Nephron (organoid): ENCODE data around the gene CLRN3.

ENCODE experiments used
- H3K27ac Mint-ChIP-seq, 3 experiments: 2 replicates each; pipeline ENCODE4 v1.8.0; 2020; ENCODE audit warnings: mixed read lengths in 3 of 3, mild to moderate bottlenecking in 2 of 3, moderate library complexity in 1 of 3
- H3K27me3 Mint-ChIP-seq: 2 replicates; pipeline ENCODE4 v1.8.0; 2021; ENCODE audit warnings: low read depth, mild to moderate bottlenecking, moderate library complexity, mixed read lengths
- H3K36me3 Mint-ChIP-seq: 2 replicates; pipeline ENCODE4 v1.8.0; 2020; ENCODE audit warnings: low read depth, mixed read lengths
- H3K4me1 Mint-ChIP-seq: 2 replicates; pipeline ENCODE4 v1.8.0; 2020; ENCODE audit warnings: mixed read lengths
- H3K4me3 Mint-ChIP-seq, 3 experiments: 2 replicates each; pipeline ENCODE4 v1.8.0; 2020; ENCODE audit warnings: mild to moderate bottlenecking in 3 of 3, mixed read lengths in 3 of 3, moderate library complexity in 2 of 3
- H3K9me3 Mint-ChIP-seq: 2 replicates; pipeline ENCODE4 v1.8.0; 2020; ENCODE audit warnings: mixed read lengths
- TF ChIP-seq, protein P1 (sequence below), 3 experiments: fragments of 200-600 bp; sonication (generic); IDR thresholded peaks; one replicate each; pipeline ENCODE4 v1.5.0; 2021; ENCODE audit warnings: antibody characterized with exemption in 3 of 3; ENCODE audit not compliant: unreplicated experiment in 3 of 3

The CLRN3 gene

DNA sequence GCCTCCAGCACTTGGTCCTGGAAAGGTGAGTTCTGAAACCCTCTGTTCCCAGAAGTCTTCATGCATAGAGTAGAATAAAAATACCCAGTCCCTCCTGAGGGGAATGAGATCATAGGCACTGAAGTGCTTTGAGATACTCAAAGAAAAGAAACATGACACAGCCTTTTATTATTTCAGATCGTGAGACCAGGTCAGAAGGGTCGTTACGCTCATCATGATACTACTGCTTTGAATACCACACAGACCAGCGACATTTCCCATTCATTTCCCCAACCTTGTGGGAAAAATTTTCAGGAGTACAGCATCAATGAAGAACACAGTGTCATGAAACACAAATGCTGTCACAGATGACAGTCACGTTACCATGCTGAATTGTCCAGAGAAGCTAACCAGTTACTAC, 15.0 kb downstream of the CLRN3 start:
- Mint-ChIP-seq H3K4me1 (peaks cover 2% of the 10 kb centered on the region), H3K4me3 (no peak overlapping the region), H3K36me3 (no peaks in the 10 kb centered on the region), H3K27me3 (peaks cover 4% of the 10 kb centered on the region), H3K9me3 (no peaks in the 10 kb centered on the region), H3K27ac (no peak overlapping the region)
- TF ChIP-seq, protein P1, sequence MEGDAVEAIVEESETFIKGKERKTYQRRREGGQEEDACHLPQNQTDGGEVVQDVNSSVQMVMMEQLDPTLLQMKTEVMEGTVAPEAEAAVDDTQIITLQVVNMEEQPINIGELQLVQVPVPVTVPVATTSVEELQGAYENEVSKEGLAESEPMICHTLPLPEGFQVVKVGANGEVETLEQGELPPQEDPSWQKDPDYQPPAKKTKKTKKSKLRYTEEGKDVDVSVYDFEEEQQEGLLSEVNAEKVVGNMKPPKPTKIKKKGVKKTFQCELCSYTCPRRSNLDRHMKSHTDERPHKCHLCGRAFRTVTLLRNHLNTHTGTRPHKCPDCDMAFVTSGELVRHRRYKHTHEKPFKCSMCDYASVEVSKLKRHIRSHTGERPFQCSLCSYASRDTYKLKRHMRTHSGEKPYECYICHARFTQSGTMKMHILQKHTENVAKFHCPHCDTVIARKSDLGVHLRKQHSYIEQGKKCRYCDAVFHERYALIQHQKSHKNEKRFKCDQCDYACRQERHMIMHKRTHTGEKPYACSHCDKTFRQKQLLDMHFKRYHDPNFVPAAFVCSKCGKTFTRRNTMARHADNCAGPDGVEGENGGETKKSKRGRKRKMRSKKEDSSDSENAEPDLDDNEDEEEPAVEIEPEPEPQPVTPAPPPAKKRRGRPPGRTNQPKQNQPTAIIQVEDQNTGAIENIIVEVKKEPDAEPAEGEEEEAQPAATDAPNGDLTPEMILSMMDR (IDR thresholded peaks at IDR 0.05; ENCODE audit: unreplicated experiment in 3 of 3), result no peak

DNA sequence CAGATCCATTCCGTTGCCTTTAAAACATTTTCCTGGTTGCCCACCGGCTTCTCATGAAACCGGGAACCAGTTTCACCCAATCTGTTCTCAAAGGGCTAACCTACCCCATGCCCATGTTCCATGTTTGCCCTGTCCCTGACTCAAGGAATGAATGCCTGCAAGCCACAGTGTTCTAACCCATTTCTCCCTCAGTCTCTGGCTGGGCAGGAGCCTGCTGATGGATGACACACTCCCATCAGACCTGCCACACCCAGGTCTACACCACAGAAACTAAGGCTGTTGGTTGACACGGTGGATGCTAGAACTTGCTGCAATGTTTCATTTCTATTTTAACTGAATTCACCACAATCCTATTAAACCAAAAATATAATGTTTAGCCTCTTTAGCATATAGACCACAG, 15.6 kb downstream of the CLRN3 start:
- H3K4me1 Mint-ChIP-seq, result peaks cover 6% of the 10 kb centered on the region
- TF ChIP-seq, protein P1 (IDR thresholded peaks at IDR 0.05; ENCODE audit: unreplicated experiment in 3 of 3), result no peak
- no peak overlapping the region for H3K4me3 Mint-ChIP-seq
- H3K27me3 Mint-ChIP-seq, result peaks cover 4% of the 10 kb centered on the region
- no peaks in the 10 kb centered on the region for H3K9me3 Mint-ChIP-seq
- H3K27ac Mint-ChIP-seq, result no peak overlapping the region
- H3K36me3 Mint-ChIP-seq, result no peaks in the 10 kb centered on the region

DNA sequence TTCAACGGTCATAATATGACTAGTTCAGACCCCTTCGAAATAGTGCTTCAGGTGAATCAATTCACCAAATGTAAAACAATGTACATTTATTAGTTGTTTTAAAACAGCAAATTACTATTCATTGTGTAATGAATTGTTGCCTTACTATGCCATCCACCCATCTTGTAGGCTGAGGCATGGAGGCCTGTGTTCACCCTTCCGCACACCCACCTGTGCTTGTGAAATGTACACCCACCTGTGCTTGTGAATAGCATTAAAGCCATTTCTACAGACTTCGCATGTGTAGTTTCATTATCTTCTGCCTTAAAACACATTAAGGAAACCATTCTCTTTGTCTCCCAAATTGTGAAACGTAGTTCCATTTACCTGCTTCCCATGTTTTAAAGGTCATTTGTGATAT, 16.8 kb downstream of the CLRN3 start:
- no peaks in the 10 kb centered on the region for H3K36me3 Mint-ChIP-seq
- peaks cover 4% of the 10 kb centered on the region for H3K9me3 Mint-ChIP-seq
- H3K27ac Mint-ChIP-seq, result no peak overlapping the region
- no peak overlapping the region for H3K4me3 Mint-ChIP-seq
- TF ChIP-seq, protein P1 (IDR thresholded peaks at IDR 0.05; ENCODE audit: unreplicated experiment in 3 of 3), result no peak
- peaks cover 15% of the 10 kb centered on the region for H3K4me1 Mint-ChIP-seq
- peaks cover 4% of the 10 kb centered on the region for H3K27me3 Mint-ChIP-seq

DNA sequence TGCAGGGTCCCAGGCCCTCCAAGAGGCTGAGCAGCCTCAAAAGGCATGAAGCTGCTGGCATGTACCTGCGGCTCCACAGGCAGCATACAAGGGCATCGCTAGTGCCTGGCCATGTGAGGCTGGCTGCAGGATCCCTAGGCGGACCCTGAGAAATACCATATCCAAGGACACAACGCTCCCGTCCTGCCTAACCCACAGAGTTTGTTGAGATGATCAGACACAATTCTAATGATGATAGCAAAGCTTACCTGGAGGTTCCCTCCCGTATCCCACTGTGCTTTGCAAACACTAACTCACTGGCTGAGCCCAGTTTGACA, 17.3 kb downstream of the CLRN3 start:
- H3K9me3 Mint-ChIP-seq, result peaks cover 5% of the 10 kb centered on the region
- H3K4me1 Mint-ChIP-seq, result peaks cover 15% of the 10 kb centered on the region
- H3K27ac Mint-ChIP-seq, result no peak overlapping the region
- no peak overlapping the region for H3K4me3 Mint-ChIP-seq
- TF ChIP-seq, protein P1 (IDR thresholded peaks at IDR 0.05; ENCODE audit: unreplicated experiment in 3 of 3), result no peak
- no peaks in the 10 kb centered on the region for H3K36me3 Mint-ChIP-seq
- H3K27me3 Mint-ChIP-seq, result peaks cover 4% of the 10 kb centered on the region

DNA sequence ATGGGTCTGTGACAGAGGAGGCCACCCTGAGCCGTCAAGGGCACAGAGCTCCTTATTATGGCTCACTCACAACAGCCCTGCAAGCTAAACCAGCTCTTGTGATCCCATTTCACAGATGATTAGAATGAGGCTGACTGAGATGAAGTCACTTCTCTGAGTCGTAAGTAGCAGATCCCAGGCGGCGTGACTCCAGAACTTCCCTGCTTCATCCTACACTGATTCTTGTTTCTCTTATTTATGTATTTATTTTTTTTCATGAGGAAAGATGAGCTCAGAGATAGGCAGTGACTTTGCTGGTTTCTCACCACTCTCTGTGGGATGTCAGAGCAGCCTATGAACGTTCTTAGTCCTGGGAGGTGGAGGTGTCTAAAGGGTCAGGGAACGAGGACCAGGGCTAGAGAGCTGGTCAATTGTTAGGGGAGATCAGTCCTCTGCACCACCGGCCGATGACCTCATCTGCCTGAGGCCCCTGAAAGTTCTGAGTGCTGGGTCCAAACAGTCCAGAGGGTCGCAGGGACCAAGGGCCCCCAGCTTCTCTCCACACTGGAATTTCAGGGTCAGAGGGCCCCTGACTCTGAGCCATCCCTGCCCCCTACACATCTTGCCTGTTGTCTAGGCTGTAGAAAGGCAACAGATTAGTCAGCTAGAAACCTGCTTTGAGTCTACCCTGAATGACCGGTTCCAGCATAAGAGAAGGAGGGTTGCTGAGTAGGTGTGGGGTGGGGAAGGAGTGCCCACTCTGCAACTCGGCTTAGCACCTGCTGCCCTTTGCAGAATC, 17.9 kb downstream of the CLRN3 start:
- Mint-ChIP-seq H3K4me1 (peaks cover 15% of the 10 kb centered on the region), H3K4me3 (no peak overlapping the region), H3K9me3 (peaks cover 5% of the 10 kb centered on the region), H3K36me3 (no peaks in the 10 kb centered on the region), H3K27me3 (no peaks in the 10 kb centered on the region), H3K27ac (no peak overlapping the region)
- TF ChIP-seq, protein P1 (IDR thresholded peaks at IDR 0.05; ENCODE audit: unreplicated experiment in 3 of 3), result no peak

DNA sequence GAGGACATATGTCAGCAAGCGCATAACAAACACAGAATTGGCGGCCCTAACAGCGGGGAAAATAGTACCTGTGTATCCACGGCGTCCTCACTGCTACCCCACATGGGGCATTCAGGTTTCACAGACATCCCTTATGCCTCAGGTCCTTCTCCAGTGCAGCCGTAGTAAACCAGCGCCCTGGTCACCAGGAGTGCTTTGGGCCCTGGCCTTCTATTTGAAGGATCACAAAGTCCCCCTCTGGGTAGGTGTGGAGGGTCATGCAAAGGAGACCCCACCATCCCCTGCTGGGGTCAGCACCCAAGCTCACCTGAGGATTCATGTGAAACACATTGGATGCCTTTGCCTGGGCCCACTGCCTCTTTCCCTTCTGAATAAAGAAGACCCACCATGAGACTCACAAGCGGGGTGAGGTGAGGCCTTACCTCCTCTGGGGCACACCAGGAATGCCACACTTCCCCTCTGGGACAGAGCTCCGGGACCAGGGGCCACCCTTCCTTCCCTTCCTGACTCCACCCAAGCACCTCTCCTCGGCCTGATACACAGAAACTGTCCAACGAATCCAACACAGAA, 18.8 kb downstream of the CLRN3 start:
- no peaks in the 10 kb centered on the region for H3K36me3 Mint-ChIP-seq
- H3K4me3 Mint-ChIP-seq, result no peak overlapping the region
- H3K9me3 Mint-ChIP-seq, result peaks cover 6% of the 10 kb centered on the region
- no peak overlapping the region for H3K27ac Mint-ChIP-seq
- peaks cover under 1% of the 10 kb centered on the region for H3K27me3 Mint-ChIP-seq
- peaks cover 15% of the 10 kb centered on the region for H3K4me1 Mint-ChIP-seq
- TF ChIP-seq, protein P1 (IDR thresholded peaks at IDR 0.05; ENCODE audit: unreplicated experiment in 3 of 3), result no peak
